ENCODE data around the gene KLHL10.
"Not testable (repeated sequence)": the region's sequence is repeated elsewhere in the genome, so short reads cannot be mapped to it uniquely, and the experiment has no call there.

The KLHL10 gene

GRCh38 chr17:41825175-41825845 lies 12.3 kb upstream of the KLHL10 start:
- Mint-ChIP-seq H3K4me3 (no peak overlapping the region), H3K27ac (no peak overlapping the region), H3K36me3 (peaks cover 2% of the 10 kb centered on the region)

DNA sequence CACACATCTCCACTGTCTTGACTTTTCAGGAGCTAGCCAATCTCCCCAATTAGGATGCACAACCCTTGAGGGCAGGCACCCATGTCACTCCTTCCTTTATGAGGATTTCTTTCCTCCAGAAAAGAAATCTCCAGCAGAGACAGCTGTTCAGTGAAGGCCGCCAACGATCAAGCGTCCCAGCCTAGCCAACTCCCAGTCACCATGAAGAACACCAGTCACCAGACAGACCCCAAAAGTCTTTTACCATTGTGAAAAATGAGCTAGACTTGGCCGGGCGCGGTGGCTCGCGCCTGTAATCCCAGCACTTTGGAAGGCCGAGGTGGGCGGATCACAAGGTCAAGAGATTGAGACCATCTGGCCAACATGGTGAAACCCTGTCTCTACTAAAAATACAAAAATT lies 7.7 kb upstream of the KLHL10 start:
- H3K36me3 Mint-ChIP-seq, H3K27me3 Mint-ChIP-seq, H3K27ac Mint-ChIP-seq, H3K4me3 Mint-ChIP-seq, H3K9me3 Mint-ChIP-seq, H3K4me1 Mint-ChIP-seq: not testable (repeated sequence)

More at GRCh38 chr17:41825175-41825845, 12.3 kb upstream of the KLHL10 start:
- no peaks in the 10 kb centered on the region for H3K4me1 Mint-ChIP-seq
- H3K27me3 Mint-ChIP-seq: no peaks in the 10 kb centered on the region
- no peaks in the 10 kb centered on the region for H3K9me3 Mint-ChIP-seq

- Mint-ChIP-seq H3K4me1 (peaks cover 11% of the 10 kb centered on the region), H3K4me3 (peak overlapping the region; percentile 88), H3K27ac (peak overlapping the region; percentile 68), H3K27me3 (no peaks in the 10 kb centered on the region), H3K36me3 (peaks cover 4% of the 10 kb centered on the region), H3K9me3 (no peaks in the 10 kb centered on the region)
Observed at GRCh38 chr17:41835214-41835799, 2.3 kb upstream of the KLHL10 start.

DNA sequence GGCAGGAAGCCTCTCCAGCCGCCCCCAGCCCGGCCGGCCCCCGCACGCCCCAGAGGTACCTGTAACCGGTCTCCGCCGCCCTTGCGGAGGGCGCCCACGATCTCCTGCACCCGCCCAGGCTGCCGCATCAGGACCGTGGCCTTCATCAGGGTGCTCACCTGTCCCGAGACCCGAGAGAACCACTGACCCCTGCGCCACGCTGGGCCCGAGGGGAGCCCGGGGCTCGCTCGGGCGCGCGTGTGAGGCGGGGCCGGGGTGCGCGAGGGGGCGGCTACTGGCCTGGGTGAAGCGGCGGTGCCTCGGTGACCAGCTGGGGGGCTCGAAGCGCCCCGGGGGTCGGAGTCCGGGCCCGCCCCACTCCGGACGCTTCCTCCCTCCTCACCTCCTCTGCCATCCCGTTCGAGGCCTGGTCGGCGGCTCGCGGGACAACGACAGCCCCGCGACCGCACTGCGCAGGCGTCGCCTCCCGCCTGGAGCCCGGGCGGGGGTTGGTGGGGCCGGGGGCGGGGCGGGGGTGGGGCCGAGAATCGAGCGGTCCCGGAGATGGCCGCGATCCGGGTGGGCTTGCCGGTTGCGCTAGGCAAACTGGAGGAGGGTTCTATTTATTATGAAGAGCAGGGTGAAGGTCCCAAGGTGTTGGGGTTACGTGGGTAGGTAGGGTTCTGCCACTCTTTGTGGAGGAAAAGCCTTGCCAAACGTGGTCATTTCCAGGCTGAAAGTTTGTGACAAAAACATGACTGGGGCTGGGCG lies 1.6 kb upstream of the KLHL10 start, which contains the start of gene NT5C3B:
Gene NT5C3B, minus strand, starts transcription at position 433 of the 750 bp plus-strand sequence. Its CDS starts 39 bp downstream, at position 394.
- no peaks in the 10 kb centered on the region for H3K9me3 Mint-ChIP-seq
- peaks cover 11% of the 10 kb centered on the region for H3K4me1 Mint-ChIP-seq
- peaks cover 3% of the 10 kb centered on the region for H3K36me3 Mint-ChIP-seq
- H3K27ac Mint-ChIP-seq: peak within 1 kb of the TSS; percentile 68
- peak within 1 kb of the TSS; percentile 88 for H3K4me3 Mint-ChIP-seq
- no peaks in the 10 kb centered on the region for H3K27me3 Mint-ChIP-seq

- H3K4me3 Mint-ChIP-seq: peak overlapping the region; percentile 76
- no peaks in the 10 kb centered on the region for H3K27me3 Mint-ChIP-seq
- no peaks in the 10 kb centered on the region for H3K9me3 Mint-ChIP-seq
- no peak overlapping the region for H3K27ac Mint-ChIP-seq
- peaks cover 11% of the 10 kb centered on the region for H3K4me1 Mint-ChIP-seq
- peaks cover 3% of the 10 kb centered on the region for H3K36me3 Mint-ChIP-seq
Observed at GRCh38 chr17:41836550-41837196, 952 bp upstream of the KLHL10 start.

- H3K9me3 Mint-ChIP-seq, H3K27ac Mint-ChIP-seq, H3K27me3 Mint-ChIP-seq, H3K4me3 Mint-ChIP-seq, H3K36me3 Mint-ChIP-seq: not testable (repeated sequence)
- peaks cover 11% of the 10 kb centered on the region for H3K4me1 Mint-ChIP-seq
Observed at GRCh38 chr17:41839448-41839847, 1.8 kb downstream of the KLHL10 start.

GRCh38 chr17:41840781-41841180 lies 3.2 kb downstream of the KLHL10 start:
- H3K27ac Mint-ChIP-seq, H3K27me3 Mint-ChIP-seq, H3K4me1 Mint-ChIP-seq, H3K9me3 Mint-ChIP-seq, H3K4me3 Mint-ChIP-seq, H3K36me3 Mint-ChIP-seq: not testable (repeated sequence)

DNA sequence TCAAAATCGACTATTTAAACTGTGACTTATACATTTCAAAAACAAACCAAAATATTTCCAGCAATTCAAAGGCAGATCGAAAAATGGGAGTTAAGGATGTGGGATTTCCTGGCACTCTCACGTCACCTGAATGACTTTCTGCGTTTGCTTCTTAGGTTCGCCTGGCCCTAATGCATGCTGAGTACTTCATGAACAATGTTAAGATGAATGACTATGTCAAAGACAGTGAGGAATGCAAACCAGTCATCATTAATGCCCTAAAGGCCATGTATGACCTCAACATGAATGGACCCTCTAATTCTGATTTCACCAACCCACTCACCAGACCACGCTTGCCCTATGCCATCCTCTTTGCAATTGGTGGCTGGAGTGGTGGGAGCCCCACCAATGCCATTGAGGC lies 7.3 kb downstream of the KLHL10 start:
- H3K4me1 Mint-ChIP-seq: peaks cover 10% of the 10 kb centered on the region
- no peaks in the 10 kb centered on the region for H3K9me3 Mint-ChIP-seq
- H3K27me3 Mint-ChIP-seq: no peaks in the 10 kb centered on the region
- peaks cover 4% of the 10 kb centered on the region for H3K36me3 Mint-ChIP-seq
- no peak overlapping the region for H3K27ac Mint-ChIP-seq
- no peak overlapping the region for H3K4me3 Mint-ChIP-seq

DNA sequence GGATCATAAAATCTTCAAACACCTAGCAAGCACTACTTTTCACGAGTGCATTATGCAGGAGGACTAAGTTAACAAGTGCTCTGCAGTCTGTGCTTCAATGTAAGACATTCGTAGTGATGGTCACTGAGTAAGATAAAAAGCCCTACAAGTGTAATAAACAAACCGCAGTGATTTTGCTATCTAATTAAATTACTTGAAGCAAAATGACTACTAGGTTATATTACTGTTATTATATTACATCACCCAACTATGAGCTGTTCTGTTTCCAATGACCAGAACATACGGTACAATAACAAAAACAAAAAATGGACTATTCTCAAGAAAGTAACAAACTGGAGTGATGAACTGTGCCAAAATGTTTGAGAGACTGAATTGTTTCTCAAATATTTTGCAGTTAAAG lies 11.2 kb downstream of the KLHL10 start:
- Mint-ChIP-seq H3K27ac (no peak overlapping the region), H3K27me3 (no peaks in the 10 kb centered on the region), H3K4me1 (peaks cover 32% of the 10 kb centered on the region), H3K9me3 (no peaks in the 10 kb centered on the region), H3K36me3 (peaks cover 7% of the 10 kb centered on the region), H3K4me3 (no peak overlapping the region)

GRCh38 chr17:41849251-41849990 lies 11.8 kb downstream of the KLHL10 start:
- Mint-ChIP-seq H3K36me3 (peaks cover 7% of the 10 kb centered on the region), H3K27ac (no peak overlapping the region), H3K4me1 (peaks cover 38% of the 10 kb centered on the region), H3K4me3 (no peak overlapping the region), H3K9me3 (no peaks in the 10 kb centered on the region), H3K27me3 (no peaks in the 10 kb centered on the region)

- H3K27me3 Mint-ChIP-seq, H3K4me3 Mint-ChIP-seq, H3K27ac Mint-ChIP-seq, H3K9me3 Mint-ChIP-seq, H3K36me3 Mint-ChIP-seq: not testable (repeated sequence)
- peaks cover 46% of the 10 kb centered on the region for H3K4me1 Mint-ChIP-seq
Observed at GRCh38 chr17:41851382-41851781, 13.8 kb downstream of the KLHL10 start.

DNA sequence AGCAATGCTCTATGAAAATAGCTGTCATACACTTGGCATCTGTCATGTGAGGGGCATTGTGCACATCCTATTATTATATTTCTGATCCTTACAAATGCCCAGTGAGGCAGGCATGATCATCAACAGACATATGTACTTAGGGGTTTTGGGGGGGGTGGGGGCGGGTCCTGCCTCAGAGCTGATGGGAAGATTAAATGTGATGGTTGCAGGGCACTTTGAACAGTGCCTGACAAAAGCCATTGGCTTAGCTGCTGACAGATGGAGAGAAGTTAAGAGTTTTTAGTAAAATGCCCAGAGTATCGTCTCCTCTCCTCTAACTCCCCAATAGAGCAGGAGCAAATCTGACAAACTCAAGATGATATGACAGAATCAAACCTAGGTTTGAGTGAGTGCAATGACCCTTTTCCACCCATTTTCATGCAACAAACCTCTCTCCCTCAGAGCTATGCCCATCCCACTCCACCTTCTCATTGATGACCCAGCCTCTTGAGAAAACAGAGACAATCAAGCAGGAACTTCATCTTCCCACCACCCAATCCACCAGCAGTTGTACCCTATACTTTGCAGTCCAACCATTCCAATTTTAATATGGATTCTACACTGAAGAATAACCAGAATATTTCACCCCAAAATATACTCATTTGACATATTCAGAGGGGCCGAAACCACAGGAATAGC lies 22.8 kb downstream of the KLHL10 start:
- Mint-ChIP-seq H3K4me1 (peaks cover 33% of the 10 kb centered on the region), H3K27me3 (no peaks in the 10 kb centered on the region), H3K9me3 (no peaks in the 10 kb centered on the region), H3K36me3 (peaks cover 2% of the 10 kb centered on the region), H3K27ac (no peak overlapping the region), H3K4me3 (peak overlapping the region; percentile 23)

DNA sequence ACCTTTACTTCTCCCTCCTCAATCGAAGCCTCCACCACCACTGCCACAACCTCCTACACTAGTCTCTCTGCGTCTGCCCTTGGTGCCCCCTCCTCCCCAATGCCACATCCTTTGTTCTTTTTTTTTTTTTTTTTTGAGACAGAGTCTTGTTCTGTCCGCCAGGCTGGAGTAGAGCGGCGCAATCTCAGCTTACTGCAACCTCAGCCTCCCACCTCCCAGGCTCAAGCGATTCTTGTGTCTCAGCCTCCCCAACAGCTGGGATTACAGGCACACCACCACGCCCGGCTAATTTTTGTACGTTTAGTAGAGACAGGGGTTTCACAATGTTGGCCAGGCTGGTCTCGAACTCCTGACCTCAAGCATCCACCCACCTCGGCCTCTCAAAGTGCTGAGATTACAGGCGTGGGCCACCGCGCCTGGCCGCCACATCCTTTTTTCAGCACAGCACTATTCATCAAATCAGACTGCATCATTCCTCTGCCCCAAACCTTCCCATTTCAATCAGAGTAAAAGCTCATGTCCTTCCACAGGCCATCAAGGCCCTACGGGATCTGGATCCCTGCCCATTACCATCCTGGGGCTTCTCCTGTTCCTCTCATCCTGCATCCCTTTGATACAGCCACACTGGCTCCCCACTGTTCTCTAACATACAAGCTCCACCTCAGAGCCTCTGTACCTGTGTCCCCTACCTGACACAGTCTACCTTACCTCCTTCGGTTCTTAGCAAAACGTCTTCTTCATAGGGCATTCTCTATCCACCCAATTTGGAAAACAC lies 25.6 kb downstream of the KLHL10 start:
- Mint-ChIP-seq H3K4me1 (peaks cover 42% of the 10 kb centered on the region), H3K27me3 (no peaks in the 10 kb centered on the region), H3K27ac (no peak overlapping the region), H3K36me3 (peaks cover under 1% of the 10 kb centered on the region), H3K9me3 (no peaks in the 10 kb centered on the region), H3K4me3 (no peak overlapping the region)

- Mint-ChIP-seq H3K27me3 (no peaks in the 10 kb centered on the region), H3K4me3 (no peak overlapping the region), H3K9me3 (no peaks in the 10 kb centered on the region), H3K4me1 (peaks cover 51% of the 10 kb centered on the region), H3K36me3 (peaks cover 3% of the 10 kb centered on the region), H3K27ac (no peak overlapping the region)
Observed at GRCh38 chr17:41864498-41864835, 26.8 kb downstream of the KLHL10 start.

Measured in activated naive CD4-positive, alpha-beta T cell treated with anti-CD3 and anti-CD28 coated beads, Interleukin-2, amount 50 U/mL, for 24 hours (primary cell).